ENCODE data around the gene GABRG2.

The GABRG2 gene

GRCh38 chr5:162196351-162196750 is 128.8 kb downstream of the GABRG2 start:
- no peak for DNase-seq

DNA sequence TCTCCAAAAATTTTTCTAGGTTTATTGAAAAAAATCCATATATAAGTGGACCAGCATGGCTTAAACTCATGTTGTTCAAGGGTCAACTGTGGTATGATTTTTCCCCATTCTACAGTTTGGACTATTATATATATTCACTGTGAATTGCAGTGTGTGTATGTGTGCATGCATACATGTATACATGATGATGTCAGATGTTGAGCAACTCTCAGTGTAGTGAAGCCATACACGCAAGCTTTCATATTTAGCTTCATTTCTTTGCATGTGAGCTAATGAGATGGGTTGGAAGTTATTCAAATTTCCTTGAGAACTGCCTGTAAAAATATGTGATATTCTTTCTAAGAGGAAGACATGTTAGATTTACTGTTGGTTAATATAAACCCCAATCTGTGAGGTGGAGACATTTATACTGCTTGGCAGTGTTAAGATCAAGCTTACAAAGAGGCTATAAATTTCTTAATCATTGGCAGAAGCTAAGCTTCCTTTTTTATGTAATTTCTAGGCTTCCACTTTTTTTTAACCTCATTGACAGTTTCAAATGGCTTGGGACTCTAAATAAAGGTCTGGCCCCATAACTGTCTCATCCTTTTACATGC is 134.8 kb downstream of the GABRG2 start:
- DNase-seq: no peak

All from AML-193 (cell line).